Ovary (tissue), 3 donors: ENCODE measurements around the gene PSG4.

Experiments used
- EP300 ChIP-seq: sonication (generic); formaldehyde crosslinking; IDR thresholded peaks from one replicate; pipeline ENCODE4 v1.6.1; 2017; ENCODE audit warnings: antibody characterized with exemption
- TF ChIP-seq, protein P1 (sequence below), 3 donors: fragments of 450-650 bp in 2 of 3; fragments of 200-600 bp in 1 of 3; IDR thresholded peaks; one replicate each; pipeline versions ENCODE4 v1.5.1 to v1.8.0; 2016 to 2022; ENCODE audit warnings: antibody characterized with exemption in 3 of 3, mild to moderate bottlenecking in 1 of 3
- donor health status: DM: no; HTN: no; CAD: no.

DNA sequence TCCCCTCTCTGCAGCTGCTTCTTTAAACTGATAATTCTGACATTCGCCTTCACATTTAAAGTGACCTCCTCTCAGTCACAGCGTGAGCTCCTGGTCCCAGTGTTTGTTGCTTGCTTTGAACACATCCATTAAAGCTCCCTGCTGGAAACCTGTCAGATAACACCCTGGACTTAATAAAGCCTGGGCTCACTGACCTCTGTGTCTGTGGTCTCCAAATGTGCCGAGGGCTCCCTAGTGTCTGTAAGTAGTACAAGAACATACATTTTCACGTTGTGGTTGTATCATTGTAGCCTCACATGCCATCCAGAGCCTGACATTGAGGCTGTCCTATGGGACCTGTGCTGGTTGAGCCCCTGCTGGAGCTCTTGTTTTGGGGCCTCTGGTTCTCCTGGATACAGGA lies 2.6 kb upstream of the PSG4 start:
- TF ChIP-seq, protein P1, sequence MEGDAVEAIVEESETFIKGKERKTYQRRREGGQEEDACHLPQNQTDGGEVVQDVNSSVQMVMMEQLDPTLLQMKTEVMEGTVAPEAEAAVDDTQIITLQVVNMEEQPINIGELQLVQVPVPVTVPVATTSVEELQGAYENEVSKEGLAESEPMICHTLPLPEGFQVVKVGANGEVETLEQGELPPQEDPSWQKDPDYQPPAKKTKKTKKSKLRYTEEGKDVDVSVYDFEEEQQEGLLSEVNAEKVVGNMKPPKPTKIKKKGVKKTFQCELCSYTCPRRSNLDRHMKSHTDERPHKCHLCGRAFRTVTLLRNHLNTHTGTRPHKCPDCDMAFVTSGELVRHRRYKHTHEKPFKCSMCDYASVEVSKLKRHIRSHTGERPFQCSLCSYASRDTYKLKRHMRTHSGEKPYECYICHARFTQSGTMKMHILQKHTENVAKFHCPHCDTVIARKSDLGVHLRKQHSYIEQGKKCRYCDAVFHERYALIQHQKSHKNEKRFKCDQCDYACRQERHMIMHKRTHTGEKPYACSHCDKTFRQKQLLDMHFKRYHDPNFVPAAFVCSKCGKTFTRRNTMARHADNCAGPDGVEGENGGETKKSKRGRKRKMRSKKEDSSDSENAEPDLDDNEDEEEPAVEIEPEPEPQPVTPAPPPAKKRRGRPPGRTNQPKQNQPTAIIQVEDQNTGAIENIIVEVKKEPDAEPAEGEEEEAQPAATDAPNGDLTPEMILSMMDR (IDR thresholded peaks at IDR 0.05): no peak
- no peak for TF ChIP-seq EP300
